Fibroblast of lung (primary cell): Measurements from ENCODE around the gene HRK.
A peak's percentile ranks its signal among the peaks of the same experiment; 100 is the strongest.

Experiments
- CTCF ChIP-seq, 2 donors: IDR thresholded peaks in 1 of 2; conservative IDR thresholded peaks in 1 of 2; 1 replicate in 1 of 2; 2 replicates in 1 of 2; pipeline ENCODE4 v1.5.1; 2011 to 2012; ENCODE audit warnings: low read length in 2 of 2, control low read depth in 1 of 2, inconsistent platforms in 1 of 2, low read depth in 1 of 2, mild to moderate bottlenecking in 1 of 2
- EZH2 ChIP-seq: IDR thresholded peaks from 2 replicates; pipeline ENCODE4 v1.5.1; 2012; ENCODE audit warnings: low read length, control low read depth, mild to moderate bottlenecking; ENCODE audit errors: missing control alignments

DNA sequence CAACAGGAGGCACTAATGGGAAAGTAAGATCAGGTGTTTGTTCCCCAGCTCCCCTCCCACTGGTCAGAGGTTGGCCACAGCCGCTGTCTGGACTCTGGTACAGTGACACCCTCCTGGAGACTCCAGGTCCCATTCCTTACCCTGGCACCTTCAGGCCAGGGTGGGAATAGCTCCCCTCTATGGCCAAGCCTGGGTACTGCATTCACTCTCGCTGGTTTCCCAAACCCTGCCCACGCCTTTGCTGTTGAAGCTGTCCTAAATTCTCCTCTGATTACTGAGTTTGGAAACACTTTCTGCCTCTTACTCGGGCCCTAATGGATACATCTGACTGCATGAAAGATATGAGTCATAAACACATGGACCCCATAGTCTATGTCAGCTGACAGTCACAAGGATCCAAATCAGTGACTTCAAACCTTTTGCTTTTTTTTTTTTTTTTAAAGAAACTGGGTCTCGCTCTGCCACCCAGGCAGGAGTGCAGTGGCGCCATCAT lies 17.9 kb downstream of the HRK start:
- TF ChIP-seq CTCF (conservative IDR thresholded peaks at IDR 0.05 in 1 of 2, IDR thresholded peaks at IDR 0.05 in 1 of 2; ENCODE audit: low read depth in 1 of 2, low read length in 2 of 2) (peak; percentile 56 to 63), EZH2 (no peak)
